MM.1S (cell line): Measurements from ENCODE around the gene SP140L.

Experiments used
- DNase-seq: peaks from one replicate; pipeline ENCODE4 v3.0.0-alpha.2; 2015
- H2AFZ ChIP-seq: fragments of 300-600 bp; sonication (generic); 2 replicates; pipeline ENCODE4 v1.6.0; 2016; ENCODE audit warnings: antibody characterized with exemption, low read length
- H3F3A ChIP-seq: fragments of 300-600 bp; sonication (generic); 2 replicates; pipeline ENCODE4 v1.6.1; 2016; ENCODE audit warnings: mild to moderate bottlenecking, antibody characterized with exemption, low read length, moderate library complexity, mixed read lengths; ENCODE audit not compliant: insufficient read depth
- H3K27ac ChIP-seq: fragments of 300-600 bp; sonication (generic); 2 replicates; pipeline ENCODE4 v1.5.1; 2016; ENCODE audit warnings: mild to moderate bottlenecking, low read length
- H3K27me3 ChIP-seq: fragments of 300-600 bp; sonication (generic); replicated peaks from 2 replicates; pipeline ENCODE4 v1.6.0; 2016; ENCODE audit warnings: low read length; ENCODE audit not compliant: insufficient read depth
- H3K36me3 ChIP-seq: fragments of 300-600 bp; sonication (generic); replicated peaks from 2 replicates; pipeline ENCODE4 v1.6.1; 2016; ENCODE audit warnings: mild to moderate bottlenecking, low read length, mixed read lengths; ENCODE audit not compliant: insufficient read depth
- H3K4me1 ChIP-seq: fragments of 300-600 bp; sonication (generic); 2 replicates; pipeline ENCODE4 v1.6.1; 2016; ENCODE audit warnings: low read length, mixed read lengths
- H3K4me2 ChIP-seq: fragments of 300-600 bp; sonication (generic); 2 replicates; pipeline ENCODE4 v1.6.0; 2016; ENCODE audit warnings: low read depth, low read length
- H3K4me3 ChIP-seq: fragments of 300-600 bp; sonication (generic); 2 replicates; pipeline ENCODE4 v1.5.1; 2016; ENCODE audit warnings: low read length, mixed read lengths
- H3K79me2 ChIP-seq: fragments of 300-600 bp; sonication (generic); 2 replicates; pipeline ENCODE4 v1.6.1; 2016; ENCODE audit warnings: mixed run types, low read length, mixed read lengths
- H3K9ac ChIP-seq: fragments of 300-600 bp; sonication (generic); 2 replicates; pipeline ENCODE4 v1.6.1; 2016; ENCODE audit warnings: low read length, mixed read lengths
- H3K9me2 ChIP-seq: fragments of 300-600 bp; sonication (generic); replicated peaks from 2 replicates; pipeline ENCODE4 v1.6.1; 2016; ENCODE audit warnings: mild to moderate bottlenecking, low read length, mixed read lengths; ENCODE audit not compliant: insufficient read depth
- H3K9me3 ChIP-seq: fragments of 300-600 bp; sonication (generic); replicated peaks from 2 replicates; pipeline ENCODE4 v1.6.1; 2016; ENCODE audit warnings: mild to moderate bottlenecking, low read length, mixed read lengths; ENCODE audit not compliant: insufficient read depth
- H4K20me1 ChIP-seq: fragments of 300-600 bp; sonication (generic); 2 replicates; pipeline ENCODE4 v1.6.1; 2016; ENCODE audit warnings: mild to moderate bottlenecking, low read length, moderate library complexity, mixed read lengths; ENCODE audit not compliant: insufficient read depth
- EZH2 ChIP-seq: fragments of 300-600 bp; sonication (generic); optimal IDR thresholded peaks from 2 replicates; pipeline ENCODE3; 2017; ENCODE audit warnings: low read depth, mild to moderate bottlenecking, antibody characterized with exemption, low read length, mixed read lengths
- EZH2phosphoT487 ChIP-seq: fragments of 300-600 bp; sonication (generic); IDR thresholded peaks from 2 replicates; pipeline ENCODE4 v1.6.1; 2018; ENCODE audit warnings: antibody characterized with exemption, low read length
- TF ChIP-seq, protein P1 (sequence below): fragments of 300-600 bp; sonication (generic); IDR thresholded peaks from 2 replicates; pipeline ENCODE4 v1.5.1; 2016; ENCODE audit warnings: antibody characterized with exemption, low read length, mixed read lengths

The SP140L gene

DNA sequence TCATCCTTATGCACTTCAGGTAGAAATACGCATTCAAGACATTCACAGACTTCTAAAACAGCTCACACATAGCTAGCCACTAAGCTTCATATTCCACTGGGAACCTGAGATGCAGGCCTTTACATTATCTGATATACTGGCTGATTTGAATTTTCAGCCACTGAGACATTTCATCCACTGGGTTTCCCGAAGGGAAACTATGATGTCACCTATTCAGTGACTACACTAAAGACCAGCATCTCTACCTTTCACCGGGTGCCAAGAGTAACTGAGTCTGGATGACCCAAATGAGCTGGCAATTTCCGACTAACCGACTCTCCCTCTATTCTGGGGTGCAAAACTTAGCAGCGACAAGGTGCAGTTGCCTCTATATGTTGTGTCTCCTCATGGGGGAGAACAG, 31.8 kb upstream of the SP140L start:
- no peaks in the 10 kb centered on the region for H3K9me3 ChIP-seq
- H3K9ac ChIP-seq, result no peak overlapping the region
- TF ChIP-seq, protein P1, sequence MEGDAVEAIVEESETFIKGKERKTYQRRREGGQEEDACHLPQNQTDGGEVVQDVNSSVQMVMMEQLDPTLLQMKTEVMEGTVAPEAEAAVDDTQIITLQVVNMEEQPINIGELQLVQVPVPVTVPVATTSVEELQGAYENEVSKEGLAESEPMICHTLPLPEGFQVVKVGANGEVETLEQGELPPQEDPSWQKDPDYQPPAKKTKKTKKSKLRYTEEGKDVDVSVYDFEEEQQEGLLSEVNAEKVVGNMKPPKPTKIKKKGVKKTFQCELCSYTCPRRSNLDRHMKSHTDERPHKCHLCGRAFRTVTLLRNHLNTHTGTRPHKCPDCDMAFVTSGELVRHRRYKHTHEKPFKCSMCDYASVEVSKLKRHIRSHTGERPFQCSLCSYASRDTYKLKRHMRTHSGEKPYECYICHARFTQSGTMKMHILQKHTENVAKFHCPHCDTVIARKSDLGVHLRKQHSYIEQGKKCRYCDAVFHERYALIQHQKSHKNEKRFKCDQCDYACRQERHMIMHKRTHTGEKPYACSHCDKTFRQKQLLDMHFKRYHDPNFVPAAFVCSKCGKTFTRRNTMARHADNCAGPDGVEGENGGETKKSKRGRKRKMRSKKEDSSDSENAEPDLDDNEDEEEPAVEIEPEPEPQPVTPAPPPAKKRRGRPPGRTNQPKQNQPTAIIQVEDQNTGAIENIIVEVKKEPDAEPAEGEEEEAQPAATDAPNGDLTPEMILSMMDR, result no peak
- TF ChIP-seq EZH2 (no peak), EZH2phosphoT487 (no peak)
- H3K4me1 ChIP-seq, result peaks cover 9% of the 10 kb centered on the region; the same call in 1 of the 2 replicates
- H3K36me3 ChIP-seq, result no peaks in the 10 kb centered on the region
- H3K4me3 ChIP-seq, result no peak overlapping the region
- no peaks in the 10 kb centered on the region for H3F3A ChIP-seq
- no peak overlapping the region for H3K27ac ChIP-seq
- H2AFZ ChIP-seq, result no peak overlapping the region
- no peaks in the 10 kb centered on the region for H4K20me1 ChIP-seq
- no peaks in the 10 kb centered on the region for H3K79me2 ChIP-seq
- no peak for DNase-seq
- no peak overlapping the region for H3K4me2 ChIP-seq
- H3K9me2 ChIP-seq, result no peaks in the 10 kb centered on the region
- H3K27me3 ChIP-seq, result no peaks in the 10 kb centered on the region

DNA sequence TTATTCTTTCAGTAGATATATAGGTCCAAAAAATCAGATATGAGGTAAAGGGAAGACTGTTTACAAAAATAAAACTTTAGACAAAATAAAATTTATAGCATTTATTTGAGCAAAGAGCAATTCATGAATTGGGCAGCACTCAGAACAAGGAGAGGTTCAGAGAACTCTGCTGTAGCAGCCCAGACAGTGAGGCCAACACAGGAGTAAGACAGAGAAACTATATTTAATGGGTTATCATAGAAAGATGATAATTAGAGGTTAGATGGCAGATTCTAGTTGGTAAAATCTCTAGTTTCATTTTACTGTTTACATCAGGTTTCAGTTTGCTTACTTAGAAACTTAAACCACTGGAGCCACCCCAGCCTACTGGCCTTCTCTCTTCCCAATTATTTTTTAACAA, 30.1 kb upstream of the SP140L start:
- TF ChIP-seq EZH2 (no peak), EZH2phosphoT487 (no peak)
- TF ChIP-seq, protein P1, result no peak
- Histone ChIP-seq H2AFZ (no peak overlapping the region), H3K36me3 (no peaks in the 10 kb centered on the region), H3K4me3 (no peak overlapping the region), H3K9me2 (no peaks in the 10 kb centered on the region), H3K27me3 (no peaks in the 10 kb centered on the region), H3F3A (no peaks in the 10 kb centered on the region), H3K9me3 (no peaks in the 10 kb centered on the region), H3K4me1 (peaks cover 9% of the 10 kb centered on the region; the same call in 1 of the 2 replicates), H3K4me2 (no peak overlapping the region), H4K20me1 (no peaks in the 10 kb centered on the region), H3K79me2 (no peaks in the 10 kb centered on the region), H3K27ac (no peak overlapping the region), H3K9ac (no peak overlapping the region)
- DNase-seq, result peak; percentile 29

DNA sequence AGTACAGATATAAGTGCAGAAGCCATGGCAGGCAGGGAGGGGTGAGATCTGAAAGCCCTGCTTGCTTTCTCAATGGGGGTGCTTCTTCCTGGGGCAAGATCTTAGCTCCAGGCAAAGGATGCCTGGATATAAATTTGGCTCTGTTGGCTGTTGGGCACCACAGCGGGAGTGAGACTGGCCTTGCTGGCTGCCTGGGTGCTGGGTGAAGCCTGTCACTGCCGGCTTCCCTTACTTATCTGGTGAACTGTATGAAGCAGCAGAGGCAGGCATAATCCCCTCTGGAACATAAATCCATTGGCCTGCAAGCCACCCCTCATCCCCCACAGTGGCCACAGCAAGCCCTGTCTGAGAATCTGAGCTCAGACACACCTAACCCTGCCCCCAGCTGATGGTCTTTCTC, 27.4 kb upstream of the SP140L start:
- no peaks in the 10 kb centered on the region for H3K9me2 ChIP-seq
- DNase-seq, result no peak
- no peak overlapping the region for H3K9ac ChIP-seq
- no peak overlapping the region for H3K4me2 ChIP-seq
- TF ChIP-seq EZH2 (no peak), EZH2phosphoT487 (no peak)
- TF ChIP-seq, protein P1, result no peak
- H3K27me3 ChIP-seq, result no peaks in the 10 kb centered on the region
- H3F3A ChIP-seq, result no peaks in the 10 kb centered on the region
- peaks cover 9% of the 10 kb centered on the region; the same call in 1 of the 2 replicates for H3K4me1 ChIP-seq
- H3K36me3 ChIP-seq, result no peaks in the 10 kb centered on the region
- H3K79me2 ChIP-seq, result no peaks in the 10 kb centered on the region
- no peaks in the 10 kb centered on the region for H3K9me3 ChIP-seq
- H3K4me3 ChIP-seq, result no peak overlapping the region
- no peak overlapping the region for H2AFZ ChIP-seq
- H3K27ac ChIP-seq, result no peak overlapping the region
- no peaks in the 10 kb centered on the region for H4K20me1 ChIP-seq
